ENCODE results near the gene CLMP.
"Not testable (repeated sequence)": the region's sequence is repeated elsewhere in the genome, so short reads cannot be mapped to it uniquely, and the experiment has no call there.

Gene CLMP

DNA sequence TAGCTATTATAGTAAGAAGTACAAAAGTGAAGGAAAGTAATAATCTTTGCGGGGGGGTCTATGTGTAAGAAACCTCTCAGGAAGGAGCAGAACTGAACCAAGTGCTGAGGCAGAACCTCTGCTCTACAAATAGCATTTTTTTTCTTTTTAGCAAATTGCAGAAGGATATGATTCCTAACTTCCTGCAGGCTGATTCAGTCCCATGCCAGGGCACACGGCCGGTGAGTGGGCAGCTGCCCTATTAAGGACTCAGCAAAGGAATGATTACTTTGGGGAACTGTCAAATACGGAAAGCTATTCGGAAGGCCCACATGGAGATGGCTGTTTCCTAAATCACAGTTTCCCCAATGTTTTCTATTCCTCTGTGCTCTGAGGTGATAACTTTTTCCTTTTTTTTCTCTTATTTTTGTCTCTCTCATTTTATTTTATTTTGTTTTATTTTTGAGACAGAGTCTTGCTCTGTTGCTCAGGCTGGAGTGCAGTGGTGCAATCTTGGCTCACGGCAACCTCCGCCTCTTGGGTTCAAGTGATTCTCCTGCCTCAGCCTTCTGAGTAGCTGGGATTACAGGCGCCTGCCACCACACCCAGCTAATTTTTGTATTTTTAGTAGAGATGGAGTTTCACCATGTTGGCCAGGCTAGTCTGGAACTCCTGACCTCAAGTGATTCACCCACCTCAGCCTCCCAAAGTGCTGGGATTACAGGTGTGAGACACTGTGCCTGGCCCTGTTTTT, 62.8 kb downstream of the CLMP start:
- not testable (repeated sequence) for FAIRE-seq

DNA sequence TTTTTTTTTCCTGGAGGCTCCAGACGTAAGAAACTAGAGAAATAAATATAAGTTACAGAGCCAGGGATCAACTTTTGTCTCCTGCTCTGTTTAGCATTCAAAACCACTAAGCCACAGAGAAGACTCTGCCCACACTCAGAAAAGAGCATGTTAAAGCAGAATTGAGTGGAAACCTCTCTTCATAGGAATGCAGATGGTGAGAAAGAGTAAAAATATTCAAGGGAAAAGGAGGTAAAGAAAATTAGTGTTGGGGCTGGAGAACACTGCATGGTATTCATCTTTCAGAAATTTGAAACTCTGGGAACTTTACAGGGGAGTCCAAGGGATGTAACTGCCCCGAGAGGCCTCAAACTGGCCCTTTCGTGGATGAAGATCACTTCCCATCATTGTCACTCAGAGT, 65.1 kb downstream of the CLMP start:
- no peak for FAIRE-seq

GRCh38 chr11:123125169-123125568, 69.9 kb downstream of the CLMP start:
- no peak for FAIRE-seq

GRCh38 chr11:123122852-123123251, 72.2 kb downstream of the CLMP start:
- no peak for FAIRE-seq

DNA sequence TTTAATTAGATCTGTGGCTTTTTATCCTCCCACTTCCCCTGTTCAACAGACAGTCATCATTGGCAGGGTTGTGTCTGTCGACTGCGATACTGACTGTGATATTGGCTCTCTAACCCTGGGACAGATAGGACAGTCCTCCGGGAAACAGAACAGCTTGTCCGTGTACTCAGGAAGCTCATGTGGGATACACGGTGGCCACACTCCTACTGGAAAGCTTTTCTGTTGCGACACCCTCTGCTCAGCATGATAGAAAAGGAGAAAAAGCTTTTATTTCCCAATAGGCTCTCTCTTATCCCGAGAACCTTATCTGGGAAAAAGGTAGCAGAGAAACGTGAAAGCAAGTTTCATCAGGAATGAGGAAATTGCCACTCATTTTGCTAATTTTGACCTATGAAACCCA, 72.7 kb downstream of the CLMP start:
- no peak for FAIRE-seq

- FAIRE-seq, result no peak
Measured at GRCh38 chr11:123116486-123116885, 78.6 kb downstream of the CLMP start.

GRCh38 chr11:123111465-123111864, 83.6 kb downstream of the CLMP start:
- FAIRE-seq, result no peak

- no peak for FAIRE-seq
Measured at GRCh38 chr11:123110397-123110796, 84.7 kb downstream of the CLMP start.

- FAIRE-seq, result no peak
Measured at GRCh38 chr11:123107945-123108495, 87.0 kb downstream of the CLMP start.

- no peak for FAIRE-seq
Measured at GRCh38 chr11:123104697-123105096, 90.4 kb downstream of the CLMP start.

DNA sequence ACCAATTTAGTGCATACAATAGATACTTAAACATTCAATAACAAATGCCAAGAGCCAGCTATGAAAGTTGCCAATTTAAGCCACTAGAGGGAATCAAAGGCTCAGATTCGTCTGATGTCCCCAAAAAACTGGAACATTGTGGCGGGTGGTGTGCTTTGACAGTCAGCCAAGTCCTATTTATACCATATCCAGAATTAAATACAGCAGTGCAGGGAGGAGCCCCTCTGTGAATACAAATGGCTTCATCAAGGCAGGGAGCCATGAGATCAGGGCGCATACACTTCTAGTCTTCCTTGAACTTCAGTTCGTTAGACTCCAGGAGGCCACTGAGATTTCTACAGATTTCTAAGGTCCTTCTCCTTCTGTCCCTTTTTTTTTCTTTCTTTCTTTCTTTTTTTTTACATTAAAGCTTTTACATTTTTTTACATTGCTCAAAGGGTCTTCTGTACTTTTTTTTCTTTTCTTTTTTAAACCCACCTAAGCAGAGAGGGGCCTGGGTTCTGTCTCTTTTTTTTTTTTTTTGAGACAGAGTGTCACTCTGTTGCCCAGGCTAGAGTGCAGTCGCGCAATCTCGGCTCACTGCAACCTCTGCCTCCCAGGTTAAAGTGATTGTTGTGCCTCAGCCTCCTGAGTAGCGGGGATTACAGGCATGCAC, 91.6 kb downstream of the CLMP start:
- FAIRE-seq, result no peak

- no peak for FAIRE-seq
Measured at GRCh38 chr11:123100379-123101085, 94.5 kb downstream of the CLMP start.

GRCh38 chr11:123098990-123099389, 96.1 kb downstream of the CLMP start:
- FAIRE-seq, result no peak

DNA sequence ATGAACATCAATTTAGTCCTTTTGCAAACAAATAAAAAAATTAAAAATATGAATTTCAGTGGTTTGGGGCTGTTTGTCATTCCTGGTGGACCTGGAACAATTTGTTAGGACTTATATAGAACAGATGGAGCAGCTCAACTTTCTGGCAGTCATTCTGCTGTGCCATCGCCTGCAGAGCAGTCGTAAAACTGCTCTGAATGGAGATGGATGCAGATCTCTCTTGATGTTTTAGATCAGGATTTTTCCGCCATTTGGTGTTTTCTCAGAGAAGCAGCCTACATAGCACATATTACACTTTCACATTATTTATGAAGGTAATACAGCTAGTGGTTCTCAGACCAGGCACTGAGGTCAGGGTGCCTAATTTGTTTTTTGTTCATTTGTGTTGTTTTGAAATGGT, 101.3 kb downstream of the CLMP start:
- no peak for FAIRE-seq

DNA sequence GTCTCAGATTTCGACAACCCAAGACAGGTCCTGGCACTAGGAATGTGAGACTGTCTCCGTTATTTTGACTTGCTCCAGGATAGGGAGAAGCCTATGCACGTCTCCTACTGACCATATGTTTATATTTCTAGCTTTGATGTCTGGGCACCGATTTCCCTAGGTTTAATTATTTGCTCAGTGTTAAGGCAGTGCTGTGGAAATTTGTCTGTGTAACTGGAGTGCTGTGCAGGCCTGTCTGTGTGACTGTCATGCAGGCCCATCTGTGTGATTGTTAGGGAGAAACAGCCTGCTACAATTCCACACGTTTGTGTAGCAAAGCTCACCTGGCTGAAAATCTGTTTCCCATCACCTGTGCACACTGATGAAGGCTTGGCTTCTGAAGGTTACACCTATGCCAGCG, 103.5 kb downstream of the CLMP start:
- FAIRE-seq, result no peak

GRCh38 chr11:123090168-123090567, 104.9 kb downstream of the CLMP start:
- FAIRE-seq, result not testable (repeated sequence)

GRCh38 chr11:123088896-123089295, 106.2 kb downstream of the CLMP start:
- not testable (repeated sequence) for FAIRE-seq

GRCh38 chr11:123087657-123088056, 107.4 kb downstream of the CLMP start:
- FAIRE-seq, result not testable (repeated sequence)

- FAIRE-seq, result no peak
Measured at GRCh38 chr11:123086305-123086704, 108.7 kb downstream of the CLMP start.

DNA sequence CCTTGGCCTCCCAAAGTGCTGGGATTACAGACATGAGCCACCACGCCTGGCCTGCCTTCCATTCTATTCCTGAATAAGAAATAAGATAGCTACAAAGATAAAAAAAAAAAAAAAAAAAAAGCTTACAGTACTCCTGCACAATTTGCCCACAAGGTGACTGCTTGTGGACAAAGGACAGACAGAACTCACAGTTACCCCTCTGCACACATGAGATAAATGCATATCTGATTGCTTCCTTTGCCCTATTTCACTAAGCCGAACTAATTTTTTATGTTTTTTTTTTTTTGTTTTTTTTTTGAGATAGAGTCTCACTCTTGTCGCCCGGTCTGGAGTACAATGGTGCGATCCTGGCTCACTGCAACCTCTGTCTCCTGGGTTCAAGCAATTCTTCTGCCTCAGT, 109.6 kb downstream of the CLMP start:
- no peak for FAIRE-seq

- no peak for FAIRE-seq
Measured at GRCh38 chr11:123084454-123084853, 110.6 kb downstream of the CLMP start.

DNA sequence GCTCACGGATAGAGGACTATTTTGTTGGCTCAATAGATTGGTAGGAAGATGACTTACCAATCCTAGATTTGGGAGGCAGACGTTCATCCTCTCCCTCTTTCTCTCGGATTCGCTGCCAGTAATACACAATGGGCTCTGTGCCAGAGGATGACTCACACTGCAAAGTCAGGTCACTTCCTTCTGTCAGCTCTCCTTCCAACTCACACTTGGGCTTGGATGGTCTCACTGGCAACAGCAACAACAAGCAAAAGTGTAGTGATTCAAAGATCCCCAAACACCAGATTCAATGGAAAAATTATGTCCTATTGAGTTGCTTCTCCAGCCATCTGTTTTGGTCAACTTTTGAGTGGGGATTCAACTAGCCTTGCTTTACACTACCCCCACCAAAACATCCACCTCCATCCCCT, 111.4 kb downstream of the CLMP start:
- no peak for FAIRE-seq

DNA sequence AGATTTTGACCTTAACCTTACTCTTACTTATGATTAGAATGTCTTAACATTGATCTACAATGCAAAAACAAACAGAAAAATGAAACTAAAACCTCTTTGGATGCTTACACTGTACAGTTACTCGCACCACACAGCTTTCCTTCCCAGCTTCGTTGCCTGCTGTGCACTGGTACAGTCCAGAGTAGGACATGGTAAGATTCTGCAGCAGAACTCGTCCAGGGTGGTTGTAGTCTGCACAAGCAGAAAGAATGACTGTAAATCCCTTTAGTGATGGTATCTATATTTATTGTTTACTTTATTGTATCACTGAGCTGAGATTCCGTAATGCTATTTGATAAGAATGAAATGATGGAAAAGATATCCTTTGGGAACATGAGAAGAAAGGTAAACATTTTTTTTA, 112.1 kb downstream of the CLMP start:
- no peak for FAIRE-seq

DNA sequence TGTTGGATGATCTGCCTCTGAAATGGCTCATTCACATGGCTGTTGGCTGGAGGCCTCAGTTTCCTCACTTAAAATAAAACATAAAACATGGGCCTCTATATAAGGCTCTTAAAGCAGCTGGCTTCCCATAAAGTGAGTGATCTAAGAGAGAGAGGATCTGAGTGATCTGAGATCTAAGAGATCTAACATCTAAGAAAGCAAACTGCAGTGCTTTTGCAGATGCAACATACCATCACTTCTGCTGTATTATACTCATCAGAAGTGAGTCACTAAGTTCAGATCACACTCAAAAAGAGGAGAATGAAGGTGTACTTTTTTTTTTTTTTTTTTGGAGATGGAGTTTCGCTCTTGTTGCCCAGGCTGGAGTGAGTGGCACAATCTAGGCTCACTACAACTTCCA, 115.0 kb downstream of the CLMP start:
- no peak for FAIRE-seq

Data from TTC549 (cell line).